CD4-positive, alpha-beta T cell treated with Interleukin-21 for 1 hour (primary cell): Measurements from ENCODE around the gene NCR2.

Experiments used
- DNase-seq: peaks from one replicate; pipeline ENCODE4 v3.0.0-alpha.2; 2020

Gene NCR2

DNA sequence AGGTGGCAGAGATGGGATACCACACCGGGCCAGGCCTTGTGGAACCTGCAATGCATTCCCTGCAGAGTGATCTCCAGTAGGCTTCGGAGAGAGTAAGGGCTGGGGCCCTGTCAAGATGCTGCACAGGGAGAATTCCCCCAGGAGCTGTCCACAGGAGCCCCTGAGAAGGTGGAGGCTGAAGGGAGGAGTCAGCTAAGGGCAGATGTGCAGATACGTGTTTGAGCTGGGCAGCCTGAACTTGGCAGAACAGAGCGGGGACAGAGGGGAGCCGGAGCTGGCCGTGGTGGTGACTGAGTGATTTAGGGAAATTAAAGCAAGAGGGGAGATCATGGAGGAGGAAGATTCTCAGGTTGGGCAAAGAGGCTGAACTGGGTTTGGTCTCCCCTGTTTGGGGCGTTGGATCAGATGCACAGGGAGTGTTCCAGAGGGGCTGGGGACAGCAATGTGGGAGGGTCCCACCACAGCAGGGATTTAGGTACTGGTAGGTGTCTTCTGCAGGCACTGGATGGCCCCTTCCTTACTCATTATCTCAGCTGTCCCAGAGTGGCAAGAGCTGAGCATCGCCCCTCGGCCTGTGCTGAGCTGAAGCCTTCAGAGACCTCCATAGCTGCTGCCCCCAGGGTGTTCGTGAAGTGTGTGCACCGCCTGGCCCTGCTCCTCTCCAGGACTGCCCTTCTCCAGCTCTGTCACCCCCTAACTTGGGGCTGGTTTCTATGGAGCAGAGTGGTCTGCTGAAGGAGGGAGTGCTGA is 3.8 kb upstream of the NCR2 start:
- no peak for DNase-seq

DNA sequence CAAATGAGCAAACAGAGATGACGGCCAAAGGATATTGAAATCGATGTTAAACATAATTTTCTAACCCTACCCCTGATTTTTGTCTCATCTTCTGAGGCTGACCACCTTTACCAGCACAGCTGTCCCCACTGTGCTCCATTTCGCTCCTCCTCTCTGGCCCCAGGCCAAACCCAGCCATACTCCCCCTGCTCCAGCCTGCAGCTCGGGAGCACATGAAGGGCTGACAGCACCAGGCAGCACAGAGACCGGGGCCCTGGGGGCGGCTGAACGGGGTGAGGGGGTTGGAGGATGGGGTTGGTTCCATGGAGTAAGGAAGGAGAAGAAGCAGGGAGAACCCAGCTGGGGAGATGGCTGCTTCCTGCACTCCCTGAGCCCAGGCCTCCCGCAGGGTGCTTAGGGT is 3.2 kb upstream of the NCR2 start:
- no peak for DNase-seq

DNA sequence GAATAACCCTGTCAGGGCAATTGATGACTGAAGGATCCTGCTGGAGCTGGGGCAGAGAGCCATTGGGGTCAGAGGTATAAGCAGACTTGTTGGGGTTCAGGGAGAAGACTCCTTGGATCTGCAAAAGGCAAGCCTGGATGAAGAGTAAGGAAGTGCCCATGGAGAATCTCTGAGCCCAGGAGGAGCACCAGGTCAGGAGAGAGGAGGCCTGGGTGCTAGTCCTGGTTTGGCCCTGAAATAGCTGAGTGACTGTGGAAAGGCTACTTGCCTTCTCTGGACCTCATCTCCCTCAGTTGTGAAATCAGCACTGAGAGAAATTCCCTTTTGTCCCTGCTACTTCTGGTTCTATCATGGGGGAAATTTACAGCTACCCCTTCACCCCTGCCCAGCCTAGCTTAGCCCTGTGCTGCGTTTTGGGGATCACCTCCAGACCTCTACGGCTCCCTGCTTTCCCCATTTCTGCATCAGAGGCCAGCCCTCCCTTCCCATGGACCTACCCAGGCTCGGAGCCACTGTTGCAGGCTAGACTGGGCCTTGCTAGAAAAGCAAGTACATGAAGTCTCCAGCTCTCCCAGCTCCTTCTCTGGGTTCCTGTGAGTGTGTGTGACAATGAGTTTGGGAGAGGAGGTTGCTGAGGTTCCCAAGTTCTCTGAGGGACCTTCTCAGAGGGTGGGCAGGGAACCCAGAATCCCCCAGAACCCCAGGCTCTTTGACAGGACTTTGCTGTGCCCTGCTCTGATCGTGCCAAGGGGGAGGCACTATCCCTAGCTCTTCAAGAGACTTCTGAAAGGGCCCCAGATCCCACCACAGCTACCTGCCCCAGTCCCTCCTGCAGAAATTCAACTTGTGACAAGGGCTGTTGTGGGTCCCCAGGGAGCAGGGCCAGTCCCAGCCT is 2.3 kb upstream of the NCR2 start:
- no peak for DNase-seq

DNA sequence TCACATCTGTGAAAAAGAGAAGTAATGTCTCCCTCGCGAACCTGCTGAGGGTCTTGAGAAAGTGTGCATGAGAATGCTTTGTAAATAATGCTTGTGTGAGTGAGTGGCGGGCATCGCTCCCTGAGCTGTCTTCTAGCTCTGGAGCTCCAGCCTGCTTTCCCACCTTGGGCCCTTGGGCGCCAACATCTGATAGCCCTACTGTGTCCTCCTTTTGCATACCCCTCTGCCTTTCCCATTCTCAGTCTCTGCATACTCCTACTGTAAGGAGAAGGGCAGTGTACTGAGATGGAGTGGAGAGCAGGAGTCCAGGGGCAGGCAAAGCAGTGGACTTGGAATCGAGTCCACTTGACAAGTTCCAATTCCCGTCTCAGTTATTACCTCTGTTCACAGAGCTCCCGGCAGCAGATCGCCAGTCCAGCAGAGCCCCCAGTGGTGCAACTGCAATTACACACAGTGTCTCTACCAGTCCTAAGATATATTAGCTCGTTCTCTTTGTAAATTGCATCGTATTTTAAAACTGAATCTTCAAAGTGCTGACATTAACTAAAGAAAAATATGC is 847 bp upstream of the NCR2 start:
- DNase-seq, result no peak

DNA sequence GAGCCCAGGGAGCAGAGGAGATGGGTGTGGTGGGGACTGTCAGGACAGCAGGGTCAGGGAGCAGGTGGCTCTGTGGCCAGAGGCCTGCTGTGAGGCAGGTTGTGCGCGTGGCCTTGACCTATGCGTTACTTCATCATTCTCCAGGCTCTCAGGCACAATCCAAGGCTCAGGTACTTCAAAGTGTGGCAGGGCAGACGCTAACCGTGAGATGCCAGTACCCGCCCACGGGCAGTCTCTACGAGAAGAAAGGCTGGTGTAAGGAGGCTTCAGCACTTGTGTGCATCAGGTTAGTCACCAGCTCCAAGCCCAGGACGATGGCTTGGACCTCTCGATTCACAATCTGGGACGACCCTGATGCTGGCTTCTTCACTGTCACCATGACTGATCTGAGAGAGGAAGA is 535 bp downstream of the NCR2 start:
- no peak for DNase-seq

DNA sequence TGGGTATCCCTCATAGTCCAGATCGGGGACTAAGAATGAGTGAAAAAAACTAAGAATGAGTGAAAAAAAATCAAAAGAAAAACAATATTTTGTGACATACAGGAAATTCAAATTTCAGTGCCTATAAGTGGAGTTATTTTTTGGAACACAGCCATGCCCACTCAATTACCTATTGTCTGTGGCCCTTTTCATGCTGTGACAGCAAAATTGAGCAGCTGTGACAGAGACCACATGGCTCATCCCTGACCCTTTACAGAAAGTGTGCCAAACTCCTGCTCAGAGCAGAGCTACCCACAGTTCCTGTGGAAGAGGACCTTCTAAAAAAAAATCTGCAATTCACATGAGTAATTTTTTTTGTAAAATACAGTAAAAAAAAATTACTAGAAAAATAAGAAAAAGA is 1.4 kb downstream of the NCR2 start:
- DNase-seq, result no peak

DNA sequence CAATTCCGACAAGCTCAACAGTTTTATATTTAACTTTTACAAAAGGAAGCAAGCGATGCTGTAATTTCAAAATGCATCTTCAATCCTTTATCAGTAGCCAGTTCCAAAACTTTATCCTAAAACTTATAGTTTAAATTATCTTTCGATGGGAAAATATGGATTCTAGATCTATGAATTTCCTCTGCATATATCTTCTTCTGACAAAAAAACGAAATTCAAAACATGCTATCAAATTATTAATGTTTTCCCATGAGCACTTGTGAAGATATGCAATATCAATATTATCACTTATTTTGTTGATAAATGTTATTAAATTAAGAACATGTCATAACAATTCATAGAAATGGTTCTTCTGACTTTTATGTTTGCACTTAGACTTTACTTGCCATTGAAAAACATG is 2.3 kb downstream of the NCR2 start:
- DNase-seq, result no peak

DNA sequence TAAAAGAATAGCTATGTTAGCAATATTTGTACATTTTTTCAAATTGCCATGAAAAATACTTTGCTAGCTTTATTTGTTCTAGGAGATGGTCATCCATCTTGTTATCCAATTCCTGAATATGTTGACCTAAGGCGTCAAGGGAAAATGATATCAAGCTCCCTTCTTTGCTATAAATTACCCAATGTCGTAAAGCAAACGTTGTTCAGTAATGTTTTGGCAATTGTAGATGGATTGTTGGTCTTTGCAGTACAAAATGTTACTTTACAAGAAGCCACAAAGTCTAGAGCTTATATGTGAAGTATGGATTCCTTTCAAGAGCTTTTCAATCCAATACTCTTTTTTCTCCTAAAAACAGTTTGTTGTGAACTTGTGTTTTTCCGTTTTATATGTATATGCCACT is 3.3 kb downstream of the NCR2 start:
- DNase-seq, result no peak

DNA sequence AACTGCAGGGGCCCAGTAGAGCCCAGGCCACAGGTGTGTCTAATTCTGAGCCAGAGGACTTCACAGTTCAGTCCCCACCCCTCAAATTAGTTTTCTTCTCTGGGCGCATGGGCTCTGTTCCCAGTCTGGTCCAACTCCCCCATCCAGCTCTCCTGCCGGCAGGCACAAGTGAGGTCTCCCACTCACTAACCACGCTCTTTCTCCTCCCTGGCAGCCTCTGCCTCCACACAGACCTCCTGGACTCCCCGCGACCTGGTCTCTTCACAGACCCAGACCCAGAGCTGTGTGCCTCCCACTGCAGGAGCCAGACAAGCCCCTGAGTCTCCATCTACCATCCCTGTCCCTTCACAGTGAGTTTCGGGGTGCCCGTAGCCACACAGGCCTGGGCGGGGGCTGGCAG is 6.2 kb downstream of the NCR2 start:
- no peak for DNase-seq

DNA sequence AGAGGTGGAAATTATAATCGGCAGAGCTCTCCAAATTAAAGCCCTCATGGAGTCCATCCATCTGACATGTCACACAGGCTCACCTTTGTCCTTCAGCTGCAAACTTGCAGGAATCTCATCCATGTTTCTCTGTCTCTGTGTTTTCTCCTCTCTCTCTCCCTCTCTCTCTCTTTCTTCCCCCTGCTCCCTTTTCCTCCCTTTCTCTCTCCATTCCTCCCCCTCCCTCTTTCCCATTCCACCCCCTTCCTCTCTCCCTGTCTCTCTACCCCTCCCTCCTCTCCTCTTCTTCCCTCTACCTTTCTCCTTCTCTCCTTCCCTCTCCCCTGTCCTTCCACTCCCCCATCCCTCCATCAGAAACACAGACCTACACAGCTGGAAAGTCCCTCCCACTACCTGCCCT is 6.8 kb downstream of the NCR2 start:
- DNase-seq, result no peak

DNA sequence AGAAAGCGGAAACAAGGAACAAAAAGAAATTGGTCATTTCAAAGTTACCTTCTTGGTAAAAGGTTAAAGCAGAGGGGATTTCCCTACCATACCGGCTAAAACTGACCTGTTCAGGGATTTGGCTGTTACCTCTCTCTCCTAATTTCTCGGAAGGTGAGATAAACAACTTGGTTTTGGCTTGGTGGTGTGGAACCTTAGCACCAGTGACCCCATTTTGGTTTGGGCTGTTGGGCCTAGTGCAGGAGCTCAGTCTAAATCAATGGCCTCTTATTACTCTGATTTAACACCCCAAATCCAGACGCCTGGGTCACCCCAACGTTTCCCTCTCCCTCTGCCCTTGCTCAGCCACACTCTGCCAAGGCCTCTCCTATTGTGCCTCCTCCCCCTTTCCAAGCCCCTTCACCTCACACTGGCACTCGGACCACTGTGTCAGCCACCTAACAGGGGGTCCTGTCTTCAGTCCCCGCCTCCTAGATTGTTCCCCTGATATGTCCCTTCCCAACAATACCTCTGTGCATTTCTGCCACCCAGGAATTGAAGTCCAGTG is 8.3 kb downstream of the NCR2 start:
- DNase-seq, result no peak

DNA sequence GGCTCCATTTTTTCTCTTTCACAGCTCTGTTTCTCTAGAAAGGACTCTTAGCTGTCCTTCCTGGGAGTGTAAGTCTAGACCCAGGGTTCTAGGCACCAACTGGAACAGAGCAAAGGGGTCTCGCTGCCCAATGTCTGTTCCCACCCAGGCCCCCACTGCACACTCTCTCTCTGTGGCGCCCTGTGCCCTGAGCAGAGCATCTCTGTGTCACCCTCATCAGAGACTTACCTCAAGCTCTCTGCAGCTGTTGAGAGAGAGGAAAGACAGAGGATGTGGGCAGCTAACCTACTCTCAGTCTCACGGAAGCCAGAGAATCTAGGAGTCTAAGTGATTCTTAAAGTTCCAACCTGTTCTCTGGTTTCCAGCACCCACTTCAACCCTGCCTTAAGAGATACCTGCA is 9.5 kb downstream of the NCR2 start:
- DNase-seq, result peak; percentile 45

DNA sequence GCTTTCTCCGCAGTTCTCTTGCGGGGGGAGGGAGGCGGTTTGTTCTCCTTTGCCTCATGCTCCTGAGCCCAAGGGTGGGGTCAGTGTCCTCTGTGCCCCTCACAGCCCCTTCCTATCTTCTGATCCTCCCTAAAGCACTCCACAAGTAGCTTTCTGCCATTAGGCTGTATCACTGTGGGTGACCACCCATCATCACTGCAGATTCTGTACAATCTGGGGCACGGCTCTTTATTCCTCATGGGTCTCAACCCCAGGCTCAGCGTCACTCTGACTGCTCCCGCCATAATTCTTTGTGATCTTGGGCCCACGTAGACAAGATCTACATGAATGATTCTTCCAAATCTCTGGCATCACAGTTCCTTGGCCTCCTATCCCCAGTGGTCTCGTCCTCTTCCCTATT is 10.5 kb downstream of the NCR2 start:
- DNase-seq, result no peak

DNA sequence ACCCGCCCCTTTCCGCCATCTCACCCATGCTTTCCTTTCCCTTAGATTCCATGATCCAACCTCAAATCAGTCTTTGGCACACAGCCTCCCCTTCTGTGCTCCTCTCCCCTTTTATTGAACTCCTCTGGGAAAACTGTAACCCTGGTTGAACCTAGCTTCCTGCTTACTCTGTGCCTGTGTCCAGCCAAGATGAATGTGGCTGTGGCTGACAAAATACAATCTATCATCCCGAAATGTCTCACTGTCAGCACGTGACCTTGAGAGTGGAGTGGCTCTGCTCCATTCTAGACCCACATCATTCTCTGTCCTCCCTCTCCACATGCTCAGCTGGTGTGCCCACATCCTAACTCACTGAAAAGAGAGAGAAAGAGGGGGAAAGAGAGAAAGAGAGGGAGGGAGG is 11.0 kb downstream of the NCR2 start:
- DNase-seq, result no peak

DNA sequence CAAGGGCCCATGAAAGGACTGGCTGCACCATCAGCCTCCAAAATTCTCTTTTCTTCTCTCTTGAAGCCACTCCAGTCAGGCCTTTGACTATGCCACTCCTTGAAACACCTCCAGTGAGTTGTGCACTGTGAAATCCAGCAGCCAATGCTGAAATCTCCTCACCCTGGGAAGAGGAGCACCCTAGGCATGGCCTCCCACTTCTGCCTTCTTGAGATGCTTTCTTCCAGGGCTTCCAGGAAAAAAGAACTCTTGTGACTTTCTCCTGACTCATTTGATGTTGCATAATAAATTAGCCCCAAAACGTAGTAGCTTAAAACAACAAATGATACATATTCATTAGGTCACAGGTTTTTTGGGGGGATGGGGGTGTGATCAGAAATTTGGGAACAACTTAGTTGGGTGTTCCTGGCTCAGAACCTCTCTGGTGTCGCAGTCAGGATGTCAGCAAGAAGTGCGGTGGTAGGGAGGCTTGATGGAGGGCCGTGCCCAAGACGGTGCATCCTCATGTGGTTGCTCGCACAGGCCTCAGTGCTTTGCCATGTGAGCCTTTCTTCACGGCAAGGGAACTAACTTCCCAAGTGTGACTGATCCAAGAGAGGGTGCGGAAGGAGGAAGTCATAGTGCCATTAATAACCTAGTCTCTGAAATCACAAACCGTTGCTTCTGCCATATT is 12.1 kb downstream of the NCR2 start:
- no peak for DNase-seq

DNA sequence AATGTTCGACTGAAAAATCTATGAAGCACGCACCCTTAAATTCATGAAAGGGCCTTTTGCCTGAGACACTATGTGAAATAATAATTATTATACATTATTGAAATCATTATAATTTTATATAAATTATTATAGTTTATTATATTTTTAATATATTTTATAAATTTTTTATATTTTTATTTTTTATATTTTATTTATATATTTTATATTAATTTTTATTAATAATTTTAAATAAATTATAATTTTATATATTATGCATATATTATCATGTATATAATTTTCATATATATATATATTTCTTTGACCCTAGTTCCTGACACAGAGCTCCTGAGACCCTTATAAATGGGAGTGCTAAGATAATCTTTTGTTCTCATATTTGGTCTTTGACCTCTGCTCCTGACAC is 13.5 kb downstream of the NCR2 start:
- no peak for DNase-seq

DNA sequence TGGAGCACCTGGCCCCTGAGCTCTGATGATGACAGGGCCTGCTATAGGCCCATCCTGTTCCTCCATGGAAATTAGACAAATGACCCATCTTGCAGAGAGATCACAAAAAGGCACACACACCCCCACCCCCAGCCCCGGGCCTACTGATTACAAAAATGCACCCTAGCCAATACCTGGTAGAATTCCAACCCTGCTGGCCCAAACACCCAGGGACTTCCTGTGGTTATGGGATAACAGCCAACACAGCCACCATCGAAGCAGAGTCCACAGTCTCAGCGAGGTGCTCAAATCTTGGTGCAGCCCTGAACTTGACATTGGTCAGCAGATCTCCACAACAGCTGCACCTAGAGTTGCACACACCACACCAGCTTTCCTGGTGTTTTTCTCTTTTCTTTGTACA is 17.0 kb downstream of the NCR2 start:
- DNase-seq, result no peak

DNA sequence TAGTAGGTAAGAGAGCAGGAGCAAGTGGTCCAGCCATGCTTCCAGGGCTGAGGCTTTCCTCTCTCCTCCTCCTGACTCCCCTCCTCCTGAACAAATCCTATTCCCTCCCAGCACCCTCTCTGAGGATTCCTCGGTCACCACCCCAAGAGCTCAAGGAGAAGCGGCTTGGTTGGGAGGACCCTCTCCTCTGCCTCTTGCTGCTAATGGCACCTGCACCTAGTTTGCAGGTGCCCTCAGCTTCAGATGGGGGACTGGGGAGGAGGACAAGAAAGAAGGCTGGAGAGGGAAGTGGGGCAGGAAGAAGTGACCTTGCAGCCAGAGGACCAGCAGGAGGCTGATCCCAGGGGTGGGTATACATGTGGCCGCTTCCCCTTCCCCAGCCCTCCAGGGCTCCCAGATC is 17.5 kb downstream of the NCR2 start:
- DNase-seq, result no peak

DNA sequence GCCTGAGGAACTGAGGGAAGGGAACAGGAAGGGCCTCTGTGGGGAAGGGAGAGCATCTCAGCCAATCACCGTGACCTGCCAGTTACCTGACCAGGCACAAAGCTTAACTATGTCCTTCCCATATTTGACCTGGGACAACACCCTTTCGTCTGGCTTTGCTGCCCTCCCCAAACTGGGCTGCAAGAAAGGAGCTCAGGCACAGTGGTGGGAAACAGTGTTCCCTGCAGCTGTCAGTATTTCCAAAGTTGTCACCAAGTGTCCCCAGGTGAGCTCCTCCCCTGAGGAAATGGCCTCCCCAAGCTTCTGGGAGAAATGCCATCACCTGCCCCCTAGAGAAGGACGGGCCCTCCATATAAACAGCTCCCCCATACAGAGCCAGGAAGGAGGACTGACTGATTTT is 17.9 kb downstream of the NCR2 start:
- no peak for DNase-seq

DNA sequence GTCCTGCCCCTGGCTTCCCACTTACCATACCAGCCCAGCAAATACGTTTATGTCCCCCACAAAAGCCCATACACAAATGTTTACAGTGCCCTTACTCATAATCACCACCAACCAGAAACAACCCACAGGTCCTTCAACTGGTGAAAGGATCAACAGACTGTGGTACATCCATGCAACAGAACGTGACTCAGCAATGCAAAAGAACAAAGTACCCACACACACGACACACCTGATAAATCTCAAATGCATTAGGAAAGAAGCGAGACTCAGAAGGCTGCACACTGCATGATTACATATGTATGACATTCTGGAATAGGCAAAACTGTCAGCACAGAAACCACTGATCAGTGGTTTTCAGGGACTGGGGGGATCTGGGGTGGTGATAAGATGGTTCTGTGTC is 20.5 kb downstream of the NCR2 start:
- no peak for DNase-seq

DNA sequence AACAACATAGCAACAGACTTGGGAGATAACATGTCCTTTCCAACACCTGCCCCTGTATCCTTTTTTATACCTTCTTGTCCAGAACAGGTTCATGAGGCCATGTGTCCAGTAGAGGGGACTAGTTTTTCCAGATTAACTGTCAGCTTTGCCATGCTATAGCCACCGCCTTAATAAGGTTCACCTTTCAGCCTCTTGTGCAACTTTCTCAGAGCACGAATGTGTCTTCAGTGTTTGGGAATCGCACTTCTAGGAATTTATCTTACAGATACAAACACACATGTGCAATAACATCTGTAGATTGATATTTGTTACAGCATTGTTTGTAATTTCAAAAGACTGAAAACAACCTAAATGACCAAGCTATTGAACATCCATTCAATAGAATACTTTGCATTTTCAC is 21.4 kb downstream of the NCR2 start:
- DNase-seq, result no peak

DNA sequence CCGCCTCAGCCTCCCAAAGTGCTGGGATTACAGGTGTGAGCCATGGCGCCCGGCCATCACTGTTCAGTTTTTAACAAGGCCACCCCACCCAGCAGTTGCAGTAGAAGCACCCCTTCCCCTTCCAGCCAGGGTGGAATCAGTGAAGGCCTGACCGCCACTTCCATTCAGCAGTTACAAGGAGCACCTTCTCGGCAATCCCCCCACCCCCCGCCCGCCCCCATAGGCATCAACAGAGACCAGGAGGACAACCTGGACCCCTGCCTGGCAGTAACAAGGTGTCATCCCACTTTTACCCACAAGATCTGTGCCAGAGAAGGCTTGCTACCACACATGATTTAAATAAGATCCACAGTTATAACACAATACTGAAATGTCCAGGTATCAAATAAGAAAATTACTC is 23.1 kb downstream of the NCR2 start:
- DNase-seq, result no peak

DNA sequence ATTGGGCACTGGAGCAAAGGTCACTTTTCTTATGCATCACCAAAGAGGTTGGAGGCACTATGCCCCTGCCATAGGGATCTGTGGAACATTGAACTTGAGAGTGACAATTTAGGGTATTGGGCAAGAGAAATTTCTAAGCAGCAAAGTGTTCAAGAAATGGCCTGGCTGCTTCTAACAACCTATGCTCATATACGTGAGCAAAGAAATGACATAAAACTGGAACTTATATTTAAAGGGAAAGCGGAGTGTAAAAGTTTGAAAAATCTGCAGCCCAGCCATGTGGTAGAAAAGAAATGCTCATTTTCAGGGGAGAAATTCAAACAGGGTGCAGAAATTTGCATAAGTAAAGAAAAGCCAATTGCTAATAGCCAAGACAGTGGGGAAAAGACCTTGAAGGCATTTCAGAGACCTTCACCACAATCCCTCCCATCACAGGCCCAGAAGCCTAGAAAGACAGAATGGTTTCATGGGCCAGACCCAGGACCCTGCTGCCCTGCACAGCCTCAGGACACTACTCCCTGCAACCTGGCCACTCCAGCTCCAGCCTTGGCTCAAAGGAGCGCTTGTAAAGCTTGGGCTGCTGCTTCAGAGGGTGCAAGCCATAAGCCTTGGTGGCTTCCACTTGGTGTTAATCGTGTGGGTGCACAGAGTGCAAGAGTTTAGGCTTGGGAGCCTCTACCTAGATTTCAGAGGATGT is 24.4 kb downstream of the NCR2 start:
- DNase-seq, result no peak
